ENCODE measurements around the gene TSSK6. TPM values are rescaled to one million over a fixed set of nuclear protein-coding genes. Genes with fewer than 3 reads are reported as not detected.

The TSSK6 gene
- total RNA-seq, 1 experiment from 2014 or later: 4.7 TPM

DNA sequence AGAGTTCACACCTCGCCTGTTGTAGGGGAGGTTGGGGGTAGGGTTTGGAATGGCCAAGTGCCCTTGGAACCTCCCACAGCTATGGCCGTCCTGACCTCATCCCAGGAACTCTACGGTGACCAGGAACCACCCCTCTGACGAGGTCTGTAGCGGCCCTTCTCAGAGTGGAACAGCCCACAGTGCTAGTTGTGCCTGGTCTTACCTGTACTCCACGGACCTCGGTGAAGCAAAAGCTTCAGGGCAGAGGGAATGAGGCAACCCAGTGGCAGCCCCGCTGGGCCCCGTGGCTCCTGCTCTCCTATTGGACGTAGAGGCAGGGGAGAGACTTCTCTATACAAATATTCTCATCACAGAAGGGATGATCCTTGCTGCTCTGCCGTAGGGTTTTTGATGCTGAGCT lies 7.1 kb downstream of the TSSK6 start:
- no peak for DNase-seq
- H3K4me3 ChIP-seq (ENCODE audit: insufficient read depth, low read depth, low read length): no peak overlapping the region

DNA sequence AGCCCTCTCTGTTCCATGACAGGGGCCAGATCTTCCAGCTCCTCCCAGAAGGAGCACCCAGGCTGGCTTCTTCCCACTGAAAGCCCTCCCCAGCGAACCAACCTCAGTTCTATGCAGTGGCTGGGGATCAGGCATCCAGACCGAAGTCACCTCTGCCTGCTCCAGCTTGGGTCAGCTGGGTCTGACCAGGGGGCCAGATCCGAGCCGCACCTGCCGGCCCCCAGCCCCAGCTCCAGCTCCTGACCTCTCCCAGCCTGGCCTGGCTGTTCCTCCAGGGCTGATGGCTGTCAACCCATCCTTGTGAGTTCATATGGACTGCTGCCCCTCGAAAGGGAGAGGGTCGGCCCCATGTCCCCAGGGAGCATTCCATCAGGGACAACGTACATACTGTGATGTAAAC lies 8.0 kb downstream of the TSSK6 start:
- no peaks in the 10 kb centered on the region for H3K27me3 ChIP-seq (ENCODE audit: control insufficient read depth, insufficient read depth, low read length)
- peaks cover 17% of the 10 kb centered on the region for H3K36me3 ChIP-seq (replicated peaks; ENCODE audit: control insufficient read depth, insufficient read depth, low read length)
- no peak overlapping the region for H3K4me3 ChIP-seq (ENCODE audit: insufficient read depth, low read depth, low read length)
- DNase-seq: no peak

More for the DNA sequence above, 7.1 kb downstream of the TSSK6 start:
- Histone ChIP-seq H3K36me3 (replicated peaks; ENCODE audit: control insufficient read depth, insufficient read depth, low read length) (peaks cover 12% of the 10 kb centered on the region), H3K27me3 (ENCODE audit: control insufficient read depth, insufficient read depth, low read length) (no peaks in the 10 kb centered on the region)

DNA sequence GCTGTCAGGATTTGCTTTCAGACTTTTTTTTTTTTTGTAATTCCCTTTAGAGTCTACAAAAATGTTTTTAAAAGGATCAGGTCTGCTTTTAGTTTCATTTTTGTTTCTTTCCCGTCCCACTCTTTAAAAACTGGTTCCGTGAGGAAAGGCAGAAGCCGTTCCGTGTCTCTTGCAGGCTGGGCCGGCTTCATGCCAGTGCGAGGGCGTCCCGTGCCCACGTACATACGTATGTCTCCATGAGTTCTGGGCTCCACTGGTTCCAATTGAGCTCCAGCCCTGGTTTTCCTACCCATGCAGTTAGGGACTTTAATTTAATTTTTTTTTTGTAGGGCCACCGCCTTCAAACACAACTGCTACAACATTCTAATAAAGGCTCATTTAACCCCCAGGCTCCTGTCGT lies 8.8 kb downstream of the TSSK6 start:
- no peak for DNase-seq
- Histone ChIP-seq H3K4me3 (ENCODE audit: insufficient read depth, low read depth, low read length) (no peak overlapping the region), H3K27me3 (ENCODE audit: control insufficient read depth, insufficient read depth, low read length) (no peaks in the 10 kb centered on the region), H3K36me3 (replicated peaks; ENCODE audit: control insufficient read depth, insufficient read depth, low read length) (peaks cover 20% of the 10 kb centered on the region)

DNA sequence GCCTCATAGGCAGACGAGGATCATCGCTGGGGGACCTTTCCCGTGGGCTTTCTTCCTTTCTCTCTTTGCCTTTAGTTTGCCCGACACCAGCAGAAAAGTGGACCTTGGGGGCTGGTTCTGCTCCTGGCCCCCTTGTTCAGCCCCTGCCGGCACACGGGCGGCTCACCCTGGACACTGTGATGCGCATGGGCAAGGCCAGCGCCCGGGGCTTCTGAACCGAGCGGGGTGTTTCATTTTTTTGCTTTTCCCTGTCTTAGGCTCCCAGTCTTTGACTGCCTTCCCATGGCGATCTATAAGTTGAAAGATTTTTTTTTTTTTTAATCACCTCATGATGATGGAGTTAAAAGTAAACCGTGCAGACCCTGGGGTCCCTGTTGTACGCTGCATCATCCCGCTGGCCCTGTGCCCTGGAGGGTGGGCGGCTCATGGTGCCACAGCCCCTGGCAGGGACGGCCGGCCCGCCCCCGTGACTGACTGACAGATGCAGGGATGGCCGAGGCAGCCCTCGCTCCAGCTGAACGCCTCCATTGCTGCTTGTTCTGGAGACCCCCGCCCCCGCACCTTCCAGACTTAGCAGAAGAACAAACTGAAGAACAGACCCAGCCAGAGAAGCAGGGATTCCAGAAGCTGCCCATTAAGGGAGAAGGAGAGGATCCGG lies 9.6 kb downstream of the TSSK6 start:
- H3K27me3 ChIP-seq (ENCODE audit: control insufficient read depth, insufficient read depth, low read length): no peaks in the 10 kb centered on the region
- DNase-seq: no peak
- H3K4me3 ChIP-seq (ENCODE audit: insufficient read depth, low read depth, low read length): no peak overlapping the region
- peaks cover 23% of the 10 kb centered on the region for H3K36me3 ChIP-seq (replicated peaks; ENCODE audit: control insufficient read depth, insufficient read depth, low read length)

DNA sequence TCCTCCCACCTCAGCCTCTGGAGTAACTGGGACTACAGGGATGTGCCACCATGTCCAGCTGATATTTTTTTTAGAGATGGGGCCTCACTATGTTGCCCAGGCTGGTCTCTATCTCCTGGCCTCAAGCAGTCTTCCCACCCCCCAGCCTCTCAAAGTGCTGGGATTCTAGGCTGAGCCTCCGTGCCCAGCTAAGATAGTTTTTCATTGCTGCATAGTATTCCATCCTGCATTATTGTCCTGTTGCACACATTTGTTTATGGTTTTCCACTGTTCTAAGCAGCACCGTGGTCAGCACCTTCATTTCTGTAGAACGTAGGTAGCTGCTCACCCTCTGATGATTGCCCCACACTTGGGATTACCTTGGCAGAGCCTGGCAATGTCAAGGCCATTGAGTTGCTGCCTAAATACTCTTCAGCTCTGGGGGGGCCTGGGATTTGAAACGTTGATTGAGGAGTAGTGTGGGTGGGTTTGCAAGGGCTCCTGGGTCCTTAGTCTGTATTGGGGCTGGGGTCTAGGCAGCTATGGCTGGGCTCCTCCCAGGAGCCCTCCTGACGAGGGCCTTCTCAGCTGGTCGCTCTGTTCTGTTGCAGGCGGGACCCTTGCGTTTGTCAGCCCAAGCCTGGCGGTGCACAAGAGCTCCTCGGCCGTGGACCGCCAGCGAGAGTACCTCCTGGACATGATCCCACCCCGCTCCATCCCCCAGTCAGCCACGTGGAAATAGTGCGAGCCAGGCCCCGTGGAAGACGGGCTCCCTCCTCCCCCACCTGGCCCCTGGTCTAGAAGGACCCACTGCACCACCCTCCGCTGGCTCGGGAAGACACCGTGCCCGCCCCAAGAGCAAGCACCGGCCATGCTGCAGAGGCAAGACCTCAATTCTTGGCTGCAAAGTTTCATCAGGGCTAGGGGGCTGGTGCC lies 10.3 kb downstream of the TSSK6 start:
- H3K36me3 ChIP-seq (replicated peaks; ENCODE audit: control insufficient read depth, insufficient read depth, low read length): peaks cover 23% of the 10 kb centered on the region
- H3K4me3 ChIP-seq (ENCODE audit: insufficient read depth, low read depth, low read length): no peak overlapping the region
- no peaks in the 10 kb centered on the region for H3K27me3 ChIP-seq (ENCODE audit: control insufficient read depth, insufficient read depth, low read length)
- DNase-seq: no peak

DNA sequence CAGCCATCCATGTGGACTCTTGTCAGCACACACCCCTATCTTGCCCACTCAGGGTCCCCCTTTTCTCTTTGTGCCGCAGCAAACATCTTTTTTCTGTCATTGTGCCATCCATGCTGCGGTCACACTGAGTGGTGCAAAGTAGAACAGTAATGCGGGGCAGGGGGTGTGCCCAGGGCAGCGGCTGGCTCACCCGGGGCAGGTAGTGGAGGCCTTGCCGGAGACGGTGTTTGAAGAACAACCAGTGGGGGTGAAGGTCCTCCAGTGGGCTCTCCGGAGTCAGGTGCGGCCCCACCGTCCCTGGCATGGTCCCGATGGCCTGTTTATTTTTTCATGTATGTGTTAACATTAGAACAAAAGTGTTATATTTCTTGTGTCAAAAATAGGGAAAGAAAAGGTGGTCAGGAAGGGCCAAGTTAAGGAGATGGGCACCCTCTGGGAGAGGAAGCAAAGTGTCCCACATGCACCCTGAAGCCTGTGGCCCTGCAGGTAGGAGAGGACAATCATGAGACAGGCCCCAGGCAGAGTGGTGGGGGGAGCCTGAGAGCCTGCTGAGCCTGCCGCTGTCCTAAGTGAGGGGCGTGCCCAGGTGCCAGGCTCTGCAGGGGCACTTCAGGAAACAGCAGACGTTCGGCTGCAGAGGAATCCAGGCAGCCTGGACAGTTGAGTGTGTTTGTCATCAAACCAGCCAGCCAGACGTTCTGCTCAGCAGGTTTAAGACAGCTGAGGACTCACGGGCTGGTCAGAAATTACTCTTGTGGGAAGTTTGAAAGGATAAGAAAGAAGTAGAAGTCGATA lies 12.3 kb downstream of the TSSK6 start:
- Histone ChIP-seq H3K27me3 (ENCODE audit: control insufficient read depth, insufficient read depth, low read length) (no peaks in the 10 kb centered on the region), H3K4me3 (ENCODE audit: insufficient read depth, low read depth, low read length) (no peak overlapping the region), H3K36me3 (replicated peaks; ENCODE audit: control insufficient read depth, insufficient read depth, low read length) (peaks cover 28% of the 10 kb centered on the region)
- no peak for DNase-seq

DNA sequence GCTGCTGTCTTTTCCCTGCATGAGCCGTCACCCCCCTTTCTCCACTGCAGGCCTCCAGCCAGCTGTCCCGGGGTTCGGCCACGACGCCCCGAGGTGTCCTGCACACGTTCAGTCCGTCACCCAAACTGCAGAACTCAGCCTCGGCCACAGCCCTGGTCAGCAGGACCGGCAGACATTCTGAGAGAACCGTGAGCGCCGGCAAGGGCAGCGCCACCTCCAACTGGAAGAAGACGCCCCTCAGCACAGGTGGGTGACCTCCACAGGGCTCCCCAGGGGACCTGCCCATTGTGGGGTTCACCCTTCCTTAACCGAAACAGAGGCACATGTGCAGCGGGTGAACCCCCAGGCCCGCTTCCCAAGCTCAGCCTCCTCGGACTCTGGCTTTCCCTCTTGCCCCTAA lies 13.1 kb downstream of the TSSK6 start:
- Histone ChIP-seq H3K4me3 (ENCODE audit: insufficient read depth, low read depth, low read length) (no peak overlapping the region), H3K36me3 (replicated peaks; ENCODE audit: control insufficient read depth, insufficient read depth, low read length) (peaks cover 29% of the 10 kb centered on the region), H3K27me3 (ENCODE audit: control insufficient read depth, insufficient read depth, low read length) (no peaks in the 10 kb centered on the region)
- no peak for DNase-seq

DNA sequence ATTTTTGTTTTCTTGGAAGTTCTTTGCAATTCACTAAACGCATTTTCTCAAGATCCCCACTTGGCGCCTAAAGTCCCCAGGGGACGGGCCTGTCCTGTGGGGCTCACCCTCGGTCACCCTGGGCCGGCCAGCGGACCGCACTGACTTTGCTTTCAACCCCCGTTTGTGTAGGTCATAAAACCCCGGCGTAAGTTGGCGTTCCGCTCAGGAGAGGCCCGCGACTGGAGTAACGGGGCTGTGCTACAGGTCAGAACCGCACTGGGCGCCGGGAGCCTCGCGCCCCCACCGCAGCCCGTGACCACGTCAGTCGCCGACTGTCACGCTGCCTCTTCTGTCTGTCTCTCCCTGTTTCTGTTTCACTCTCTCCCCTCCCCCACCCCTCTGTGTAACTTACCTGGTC lies 13.6 kb downstream of the TSSK6 start:
- DNase-seq: peak; percentile 61
- Histone ChIP-seq H3K4me3 (ENCODE audit: insufficient read depth, low read depth, low read length) (no peak overlapping the region), H3K36me3 (replicated peaks; ENCODE audit: control insufficient read depth, insufficient read depth, low read length) (peaks cover 29% of the 10 kb centered on the region), H3K27me3 (ENCODE audit: control insufficient read depth, insufficient read depth, low read length) (no peaks in the 10 kb centered on the region)

DNA sequence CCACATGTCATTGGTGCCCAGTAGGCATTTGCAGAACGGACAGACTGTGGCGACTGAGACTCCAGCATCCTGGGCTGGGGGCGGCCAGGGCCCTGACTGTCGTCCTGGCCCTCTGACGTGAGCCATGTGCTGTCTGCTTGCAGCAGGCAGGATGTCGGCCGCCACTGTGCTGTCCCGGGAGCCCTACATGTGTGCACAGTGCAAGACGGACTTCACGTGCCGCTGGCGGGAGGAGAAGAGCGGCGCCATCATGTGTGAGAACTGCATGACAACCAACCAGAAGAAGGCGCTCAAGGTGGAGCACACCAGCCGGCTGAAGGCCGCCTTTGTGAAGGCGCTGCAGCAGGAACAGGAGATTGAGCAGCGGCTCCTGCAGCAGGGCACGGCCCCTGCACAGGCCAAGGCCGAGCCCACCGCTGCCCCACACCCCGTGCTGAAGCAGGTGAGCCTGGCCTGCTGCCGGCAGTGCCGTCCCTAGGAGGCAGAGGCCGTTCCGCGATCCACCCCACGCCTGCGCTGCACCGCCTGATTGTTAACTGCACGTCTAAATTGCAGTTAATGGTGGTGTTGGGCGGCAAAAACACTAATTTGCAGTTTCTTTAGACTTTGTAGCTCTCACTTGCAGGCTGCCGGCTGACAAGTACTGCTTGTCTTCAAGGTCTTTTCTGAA lies 14.2 kb downstream of the TSSK6 start:
- peaks cover 32% of the 10 kb centered on the region for H3K36me3 ChIP-seq (replicated peaks; ENCODE audit: control insufficient read depth, insufficient read depth, low read length)
- no peaks in the 10 kb centered on the region for H3K27me3 ChIP-seq (ENCODE audit: control insufficient read depth, insufficient read depth, low read length)
- no peak overlapping the region for H3K4me3 ChIP-seq (ENCODE audit: insufficient read depth, low read depth, low read length)
- peak; percentile 72 for DNase-seq

DNA sequence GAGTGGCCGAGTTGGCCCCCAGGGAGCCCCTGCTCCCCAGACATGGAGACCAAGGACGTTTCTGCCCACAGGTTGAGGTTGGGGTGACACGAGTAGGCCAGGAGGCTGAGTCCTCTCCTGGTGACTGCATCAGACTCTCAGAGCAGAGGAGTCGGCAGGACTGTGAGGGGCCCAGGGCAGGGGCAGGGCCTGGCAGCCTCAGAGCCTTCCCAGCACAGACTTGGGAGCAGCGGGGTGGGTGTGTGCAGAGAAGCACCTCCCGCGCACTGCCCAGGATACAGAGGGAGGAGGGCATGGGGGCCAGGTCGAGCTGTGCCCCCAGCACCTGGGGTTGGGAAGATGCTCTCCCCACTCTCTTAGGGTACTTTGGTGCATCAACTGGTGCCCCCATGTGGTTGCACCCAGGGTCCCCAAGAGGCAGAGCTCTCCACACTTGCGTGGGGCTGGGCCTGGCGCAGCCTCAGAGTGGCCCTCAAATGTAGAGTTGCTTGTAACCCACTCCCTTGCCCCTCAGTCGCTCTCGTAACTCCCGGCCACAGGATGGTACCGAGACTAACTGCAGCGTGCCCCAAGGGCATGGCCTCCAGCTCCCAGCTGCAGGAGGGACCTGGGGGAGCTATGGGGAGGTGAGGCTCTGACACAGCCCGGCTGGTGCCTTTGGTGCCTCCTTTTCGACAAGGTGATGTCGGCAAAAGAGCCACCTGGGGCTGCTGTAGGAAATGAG lies 15.9 kb downstream of the TSSK6 start:
- Histone ChIP-seq H3K4me3 (ENCODE audit: insufficient read depth, low read depth, low read length) (no peak overlapping the region), H3K27me3 (ENCODE audit: control insufficient read depth, insufficient read depth, low read length) (no peaks in the 10 kb centered on the region), H3K36me3 (replicated peaks; ENCODE audit: control insufficient read depth, insufficient read depth, low read length) (peaks cover 36% of the 10 kb centered on the region)
- DNase-seq: no peak

DNA sequence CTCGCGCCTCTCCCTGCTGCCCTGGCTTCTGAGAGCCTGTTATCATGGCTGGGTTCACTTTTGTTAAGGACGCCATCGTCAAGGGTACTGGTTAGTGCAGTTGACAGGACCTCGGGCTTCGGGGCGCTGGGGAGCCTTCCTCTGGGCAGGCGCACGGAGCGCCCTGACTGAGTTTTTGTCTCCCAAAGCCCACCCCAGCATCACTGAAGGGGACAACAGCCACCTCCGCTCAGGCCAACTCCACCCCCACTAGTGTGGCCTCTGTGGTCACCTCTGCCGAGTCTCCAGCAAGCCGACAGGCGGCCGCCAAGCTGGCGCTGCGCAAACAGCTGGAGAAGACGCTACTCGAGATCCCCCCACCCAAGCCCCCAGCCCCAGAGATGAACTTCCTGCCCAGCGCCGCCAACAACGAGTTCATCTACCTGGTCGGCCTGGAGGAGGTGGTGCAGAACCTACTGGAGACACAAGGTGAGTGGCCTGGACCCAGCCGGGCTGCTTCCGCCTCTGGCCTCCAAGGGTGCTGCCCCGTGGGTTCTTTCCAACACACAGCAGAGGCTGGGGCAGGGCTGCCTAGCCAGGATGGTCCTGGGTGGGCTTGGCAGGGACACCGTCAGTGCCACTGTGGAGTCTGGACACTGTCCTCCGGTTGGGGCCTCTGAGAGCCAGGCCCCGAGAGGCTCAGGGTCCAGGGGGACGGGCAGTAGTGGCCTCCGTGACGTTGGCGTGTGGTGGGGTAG lies 16.9 kb downstream of the TSSK6 start:
- H3K4me3 ChIP-seq (ENCODE audit: insufficient read depth, low read depth, low read length): no peak overlapping the region
- no peaks in the 10 kb centered on the region for H3K27me3 ChIP-seq (ENCODE audit: control insufficient read depth, insufficient read depth, low read length)
- peaks cover 37% of the 10 kb centered on the region for H3K36me3 ChIP-seq (replicated peaks; ENCODE audit: control insufficient read depth, insufficient read depth, low read length)
- DNase-seq: peak; percentile 48

DNA sequence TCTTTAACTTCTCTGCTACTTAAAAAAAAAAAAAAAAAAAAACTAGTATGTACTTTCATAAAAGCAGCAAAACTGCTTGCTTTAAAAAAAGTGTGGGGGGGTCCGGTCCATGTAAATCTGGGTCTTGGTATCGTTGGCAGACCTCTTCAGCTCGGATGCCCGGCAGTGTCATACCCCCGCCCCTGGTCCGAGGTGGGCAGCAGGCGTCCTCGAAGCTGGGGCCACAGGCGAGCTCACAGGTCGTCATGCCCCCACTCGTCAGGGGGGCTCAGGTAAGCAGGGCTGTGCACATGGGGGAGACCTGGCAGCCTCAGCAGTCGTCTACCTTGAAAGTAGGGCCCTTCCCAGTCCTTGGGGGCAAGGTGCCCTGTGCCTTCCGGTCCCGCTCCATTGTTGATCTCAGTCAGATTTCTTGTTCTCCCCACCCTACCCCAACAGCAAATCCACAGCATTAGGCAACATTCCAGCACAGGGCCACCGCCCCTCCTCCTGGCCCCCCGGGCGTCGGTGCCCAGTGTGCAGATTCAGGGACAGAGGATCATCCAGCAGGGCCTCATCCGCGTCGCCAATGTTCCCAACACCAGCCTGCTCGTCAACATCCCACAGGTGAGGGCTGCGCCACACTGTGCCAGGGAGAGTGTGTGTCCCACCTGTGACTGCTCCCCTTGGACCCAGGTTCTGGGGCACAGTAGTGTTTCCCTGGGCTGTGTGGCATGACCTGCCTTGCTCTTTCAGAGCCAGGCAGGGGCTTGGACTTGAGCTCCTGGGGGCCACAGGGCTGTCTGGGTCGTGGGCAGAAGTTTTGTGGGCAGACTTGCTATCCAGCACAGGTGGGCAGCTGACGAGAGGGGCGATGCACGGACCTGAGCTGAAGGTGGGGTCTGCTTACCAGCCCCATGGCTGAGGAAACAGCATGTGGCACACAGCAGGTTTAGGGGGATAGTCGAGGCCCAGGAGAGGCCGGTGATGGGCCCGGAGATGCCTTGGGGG lies 19.4 kb downstream of the TSSK6 start:
- peaks cover 37% of the 10 kb centered on the region for H3K36me3 ChIP-seq (replicated peaks; ENCODE audit: control insufficient read depth, insufficient read depth, low read length)
- H3K4me3 ChIP-seq (ENCODE audit: insufficient read depth, low read depth, low read length): no peak overlapping the region
- H3K27me3 ChIP-seq (ENCODE audit: control insufficient read depth, insufficient read depth, low read length): no peaks in the 10 kb centered on the region
- peak; percentile 56 for DNase-seq

All from H7 (cell line).